HG02970 (cell line): ENCODE measurements around the gene CCDC112.
"Not testable (repeated sequence)": the region's sequence is repeated elsewhere in the genome, so short reads cannot be mapped to it uniquely, and the experiment has no call there.

Experiments used
- ATAC-seq: cut with Tn5 transposase; IDR thresholded peaks from one replicate; pipeline ENCODE4 v1.9.1; 2021; ENCODE audit warnings: mild to moderate bottlenecking, moderate library complexity, moderate number of reproducible peaks; ENCODE audit not compliant: unreplicated experiment, low FRiP score

CCDC112 gene, protein sequence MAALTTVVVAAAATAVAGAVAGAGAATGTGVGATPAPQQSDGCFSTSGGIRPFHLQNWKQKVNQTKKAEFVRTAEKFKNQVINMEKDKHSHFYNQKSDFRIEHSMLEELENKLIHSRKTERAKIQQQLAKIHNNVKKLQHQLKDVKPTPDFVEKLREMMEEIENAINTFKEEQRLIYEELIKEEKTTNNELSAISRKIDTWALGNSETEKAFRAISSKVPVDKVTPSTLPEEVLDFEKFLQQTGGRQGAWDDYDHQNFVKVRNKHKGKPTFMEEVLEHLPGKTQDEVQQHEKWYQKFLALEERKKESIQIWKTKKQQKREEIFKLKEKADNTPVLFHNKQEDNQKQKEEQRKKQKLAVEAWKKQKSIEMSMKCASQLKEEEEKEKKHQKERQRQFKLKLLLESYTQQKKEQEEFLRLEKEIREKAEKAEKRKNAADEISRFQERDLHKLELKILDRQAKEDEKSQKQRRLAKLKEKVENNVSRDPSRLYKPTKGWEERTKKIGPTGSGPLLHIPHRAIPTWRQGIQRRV

DNA sequence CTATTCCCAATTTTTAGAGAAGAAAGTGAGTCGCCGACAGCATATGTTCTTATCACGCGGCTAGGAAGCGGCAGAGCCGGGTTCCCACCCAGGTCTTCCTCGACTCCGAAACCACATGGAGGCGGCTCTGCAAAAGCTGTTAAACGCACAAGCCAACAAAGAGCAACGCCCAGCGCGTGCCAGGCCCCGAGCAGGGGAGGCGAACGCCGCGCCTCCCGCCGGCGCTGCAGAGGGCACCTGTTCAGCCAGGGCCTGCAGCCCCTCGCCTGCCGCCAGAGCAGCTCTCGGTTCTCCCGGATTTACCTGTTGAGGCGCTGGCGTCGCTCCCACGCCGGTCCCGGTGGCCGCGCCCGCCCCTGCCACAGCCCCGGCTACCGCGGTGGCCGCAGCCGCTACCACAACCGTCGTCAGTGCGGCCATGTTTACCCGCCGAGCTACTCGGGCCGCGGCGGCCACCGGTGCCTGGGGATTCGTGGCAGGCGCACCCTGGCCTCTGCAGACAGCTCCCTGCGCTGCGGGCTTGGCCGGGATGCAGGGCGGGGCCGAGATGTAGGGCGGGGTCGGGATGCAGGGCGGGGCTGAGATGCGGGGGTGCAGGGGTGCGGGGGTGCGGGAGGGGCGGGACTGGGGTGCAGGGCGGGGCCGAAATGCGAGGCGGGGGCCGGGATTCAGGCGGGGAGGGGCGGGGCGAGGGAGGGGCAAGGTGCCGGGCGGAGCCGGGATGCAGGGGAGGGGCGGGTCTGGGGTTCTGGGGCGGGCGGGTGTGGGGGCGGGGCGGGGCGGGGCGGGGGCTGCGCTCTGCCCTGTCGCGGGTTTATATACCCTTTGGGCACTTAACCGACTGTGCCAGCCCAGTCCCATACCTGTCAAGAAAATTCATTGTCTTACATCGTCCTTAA is at the start of gene CCDC112:
CCDC112 (minus strand) TSS at position 531 of the 899 bp plus-strand sequence; CDS start at position 420, 111 bp downstream.
- peak; percentile 66 for ATAC-seq

DNA sequence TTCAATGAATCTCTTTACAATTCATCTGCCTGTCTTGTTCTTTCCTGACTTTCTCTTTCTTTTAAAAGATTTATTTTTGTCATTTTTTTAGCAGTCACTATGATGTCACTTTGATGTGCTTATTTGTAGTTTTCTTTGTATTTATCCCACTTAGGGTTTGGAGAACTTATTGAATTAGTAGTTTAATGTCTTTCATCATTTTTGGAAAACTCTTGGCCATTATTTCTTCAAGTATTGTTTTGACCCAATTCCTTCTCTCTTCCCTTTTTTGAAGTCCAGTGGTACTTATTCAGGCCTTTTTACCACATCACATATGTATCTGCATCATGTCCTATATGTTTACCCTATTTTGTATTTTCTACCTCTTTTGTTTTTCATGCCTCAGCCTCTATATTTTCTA is 48.9 kb upstream of the CCDC112 start:
- no peak for ATAC-seq

DNA sequence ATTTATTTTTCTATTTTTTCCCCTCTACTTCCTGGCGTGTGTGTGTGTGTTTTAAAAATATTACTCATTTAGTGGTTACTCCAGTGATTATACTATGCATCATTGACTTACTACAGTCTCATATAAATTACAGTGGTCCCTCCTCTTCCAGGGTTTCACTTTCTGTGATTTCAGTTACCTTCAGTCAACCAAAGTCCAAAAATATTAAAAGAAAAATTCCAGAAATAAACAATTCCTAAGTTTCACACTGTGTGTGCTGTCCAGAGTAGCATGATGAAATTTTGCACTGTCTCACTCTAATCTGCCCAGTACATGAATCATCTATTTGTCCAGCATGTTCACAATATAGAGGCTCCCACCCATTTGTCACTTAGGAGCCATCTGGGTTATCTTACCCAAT is 47.4 kb upstream of the CCDC112 start:
- ATAC-seq: no peak

DNA sequence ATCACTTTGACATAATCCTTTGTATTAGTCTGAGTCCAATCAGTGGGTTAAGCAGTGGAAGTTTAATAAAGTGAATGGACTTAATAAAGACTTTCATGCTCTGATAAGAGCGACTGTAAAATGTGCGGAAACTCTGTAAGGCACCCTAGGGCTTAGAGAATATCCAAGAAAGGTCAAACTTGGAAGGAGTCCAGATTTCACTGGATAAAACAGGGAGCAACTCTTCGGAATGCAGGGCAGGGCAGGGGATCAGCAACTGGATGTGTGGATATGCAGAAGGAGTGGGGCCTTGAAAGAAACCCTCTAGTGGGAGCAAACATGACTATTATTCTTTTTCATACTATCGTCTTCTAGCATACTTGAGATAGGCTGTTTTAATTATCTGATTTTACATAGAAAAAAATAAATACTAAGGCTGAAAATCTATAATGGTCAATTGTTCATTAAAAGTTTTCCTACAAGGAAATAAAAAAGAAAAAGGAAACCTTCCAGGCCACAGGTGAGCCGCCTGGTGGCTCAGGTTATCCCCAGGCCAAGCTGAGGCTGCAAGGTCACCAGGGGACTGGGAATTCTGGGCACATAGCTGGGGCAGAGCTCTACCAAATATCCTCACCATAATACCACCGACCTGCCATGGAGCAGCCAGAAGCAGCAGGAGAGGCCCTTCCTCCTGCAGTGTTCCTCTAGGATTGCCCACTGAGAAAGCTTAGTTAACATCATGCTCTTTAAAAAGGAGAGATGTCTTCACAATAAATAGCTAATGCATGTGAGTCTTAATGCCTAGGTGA is 46.3 kb upstream of the CCDC112 start:
- ATAC-seq: no peak

DNA sequence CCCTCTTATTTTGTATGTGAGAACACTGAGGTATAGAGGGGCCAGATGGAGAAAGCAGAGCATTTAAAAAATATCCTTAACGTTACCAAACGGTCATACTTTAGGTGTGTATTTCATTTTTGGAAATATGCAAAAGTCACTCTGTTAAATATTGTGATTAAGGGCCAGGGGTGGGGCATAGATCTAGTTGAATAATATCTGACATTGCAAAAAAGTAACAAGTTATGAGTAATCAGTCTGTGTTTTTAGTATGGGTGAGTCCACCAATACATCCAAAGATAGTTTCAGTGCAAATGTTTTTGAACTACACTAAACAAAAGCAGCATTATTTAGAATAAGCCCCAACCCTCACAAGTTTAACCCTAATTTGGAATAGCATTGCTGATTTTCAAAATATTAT is 45.3 kb upstream of the CCDC112 start:
- no peak for ATAC-seq

DNA sequence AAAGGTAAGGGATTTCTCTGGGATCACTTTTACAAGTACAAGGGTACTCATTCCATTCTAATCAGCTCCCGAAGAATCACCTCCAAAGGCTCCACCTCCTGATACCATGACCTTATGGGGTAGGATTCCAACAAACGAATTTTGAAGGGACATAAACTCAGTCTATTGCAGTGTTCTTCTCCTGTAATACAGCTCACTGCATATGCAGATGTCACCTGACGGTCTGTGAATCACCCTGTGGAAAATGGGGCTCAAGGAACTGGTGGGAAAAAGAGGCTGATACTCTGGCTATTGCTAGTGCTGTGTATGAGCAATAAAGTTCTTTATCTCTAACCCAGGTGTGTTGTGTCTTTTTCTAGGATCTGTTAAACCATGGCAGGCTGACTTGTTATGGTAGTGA is 42.4 kb upstream of the CCDC112 start:
- ATAC-seq: no peak

DNA sequence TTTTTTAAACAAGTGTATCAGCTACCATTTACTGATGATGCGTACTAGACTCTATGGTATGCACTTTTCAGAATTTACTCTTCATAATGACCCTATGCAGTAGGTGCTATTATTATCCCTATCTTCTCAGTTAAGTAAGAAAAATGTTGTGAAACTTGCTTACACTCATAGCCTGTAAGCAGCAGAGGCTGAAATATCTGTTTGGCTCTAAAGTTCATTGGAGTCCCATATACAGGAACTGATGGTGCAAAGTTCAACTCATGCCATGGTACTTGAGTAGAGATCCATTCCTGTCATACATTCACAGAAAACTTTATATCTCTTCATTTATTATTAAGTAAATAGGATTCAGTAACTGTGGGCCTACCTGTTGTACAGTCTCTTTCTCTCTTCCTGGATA is 41.4 kb upstream of the CCDC112 start:
- no peak for ATAC-seq

DNA sequence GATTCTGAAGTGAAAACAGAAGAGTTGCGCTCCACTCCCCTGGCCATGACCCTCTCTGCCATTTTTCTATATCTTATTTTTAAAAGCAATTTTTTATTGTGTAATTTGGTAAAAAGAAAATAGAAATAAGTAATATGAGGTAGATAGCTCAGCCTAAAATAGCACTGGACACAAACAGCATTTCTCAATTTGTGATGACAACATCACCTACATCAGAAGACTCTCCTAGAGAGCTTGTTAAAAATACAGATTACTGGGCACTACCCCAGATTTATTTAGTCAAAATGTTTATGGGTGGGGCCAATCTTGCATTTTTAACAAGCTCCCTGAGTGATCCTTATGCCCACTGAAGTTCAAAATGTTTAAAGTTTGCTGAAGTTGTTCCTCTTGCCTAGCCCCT is 40.5 kb upstream of the CCDC112 start:
- ATAC-seq: no peak

DNA sequence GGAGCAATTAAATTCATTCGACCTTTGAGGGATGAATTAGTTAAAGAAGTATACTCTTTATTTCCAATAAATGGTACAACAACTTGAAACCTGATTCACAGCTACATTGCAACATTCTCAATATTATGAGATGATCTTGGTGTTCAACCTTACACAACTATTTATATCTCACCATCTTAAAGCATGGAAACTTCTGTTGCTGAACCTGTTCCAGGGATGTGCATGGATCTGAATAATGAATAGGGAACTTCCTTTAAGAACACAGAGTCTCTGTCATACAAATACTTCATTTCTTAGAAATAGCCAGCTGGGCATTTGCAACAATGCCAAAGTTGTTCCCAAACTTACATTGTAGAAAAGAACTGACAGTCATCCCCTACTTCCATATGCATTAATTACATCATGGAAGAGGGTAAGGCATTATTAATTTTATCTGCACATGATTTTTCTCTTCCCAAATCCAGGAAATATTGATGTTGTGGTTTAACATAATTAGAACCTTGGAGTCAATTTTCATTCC is 39.8 kb upstream of the CCDC112 start:
- no peak for ATAC-seq

DNA sequence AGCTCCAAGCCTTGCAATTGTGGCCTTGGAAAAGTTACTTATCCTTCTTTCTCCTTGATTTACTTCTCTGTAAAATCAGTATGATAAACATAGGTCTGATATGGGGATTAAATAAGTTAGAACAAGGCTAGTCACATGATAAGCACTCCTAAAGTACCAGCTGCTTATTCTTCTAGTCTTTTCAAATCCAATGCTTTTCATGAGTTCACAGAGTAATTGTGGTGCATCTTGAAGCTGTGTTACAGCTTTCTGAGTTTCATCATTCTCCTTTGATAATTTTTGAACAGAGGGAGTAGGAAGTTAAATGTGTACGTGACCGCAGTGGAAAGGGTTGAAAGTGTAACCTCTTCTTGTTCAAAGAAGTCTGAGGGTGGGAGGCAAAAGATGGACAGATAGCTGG is 38.8 kb upstream of the CCDC112 start:
- no peak for ATAC-seq

DNA sequence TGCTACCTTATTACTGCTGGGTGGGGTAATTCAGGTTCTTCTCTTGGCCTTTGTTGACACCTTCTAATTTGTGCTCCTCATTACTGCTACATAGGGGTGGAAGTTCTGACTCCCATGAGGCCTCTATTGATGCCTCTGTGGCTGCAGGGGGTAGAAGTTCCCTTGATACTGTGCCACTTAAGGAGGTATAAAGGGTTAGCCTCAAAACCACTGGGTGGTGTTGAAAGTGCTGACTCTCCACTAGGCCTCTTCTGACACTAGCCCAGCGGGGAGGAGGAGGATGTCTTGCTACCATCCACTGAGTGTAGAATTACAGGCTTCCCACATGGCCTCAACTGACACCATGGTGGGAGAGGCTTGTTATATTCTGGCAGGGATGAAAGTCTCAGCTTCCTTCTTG is 36.7 kb upstream of the CCDC112 start:
- ATAC-seq: no peak

DNA sequence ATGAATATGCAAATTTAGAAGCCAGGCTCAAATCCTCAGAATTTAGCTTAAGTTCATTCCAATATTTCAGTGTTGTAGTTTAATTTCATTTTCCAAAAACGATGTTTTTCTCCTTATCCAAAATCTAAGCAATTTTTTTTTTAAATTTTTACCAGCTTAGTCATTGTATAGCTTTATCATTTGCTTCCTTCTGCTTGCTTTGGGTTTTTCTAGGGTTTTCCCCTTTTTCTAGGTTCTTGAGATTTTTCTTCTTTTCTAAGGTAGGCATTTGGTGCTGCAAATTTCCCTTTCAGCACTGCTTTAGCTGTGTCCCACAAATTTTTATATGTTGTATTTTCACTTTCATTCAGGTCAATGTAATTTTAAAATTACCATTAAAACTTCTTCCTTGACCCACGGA is 34.4 kb upstream of the CCDC112 start:
- no peak for ATAC-seq

DNA sequence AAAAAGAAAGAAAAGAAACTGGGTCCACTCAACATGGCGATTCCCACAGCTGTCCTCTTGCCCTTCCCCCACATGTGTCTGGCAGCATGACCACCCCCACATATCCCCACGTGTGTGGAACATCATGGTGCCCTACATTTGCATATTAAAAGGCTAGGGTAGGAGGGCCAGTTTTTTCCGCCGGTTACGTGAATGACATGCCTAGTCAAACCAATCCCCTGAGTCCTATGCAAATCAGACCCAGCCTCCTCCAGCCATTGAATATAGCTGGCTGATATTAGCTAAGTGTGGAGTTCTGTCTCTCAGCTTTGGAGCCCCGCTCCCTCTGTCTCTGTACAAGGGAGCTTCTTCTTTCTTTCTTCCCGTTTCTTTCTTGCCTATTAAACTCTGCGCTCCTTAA is 33.0 kb upstream of the CCDC112 start:
- ATAC-seq: no peak

DNA sequence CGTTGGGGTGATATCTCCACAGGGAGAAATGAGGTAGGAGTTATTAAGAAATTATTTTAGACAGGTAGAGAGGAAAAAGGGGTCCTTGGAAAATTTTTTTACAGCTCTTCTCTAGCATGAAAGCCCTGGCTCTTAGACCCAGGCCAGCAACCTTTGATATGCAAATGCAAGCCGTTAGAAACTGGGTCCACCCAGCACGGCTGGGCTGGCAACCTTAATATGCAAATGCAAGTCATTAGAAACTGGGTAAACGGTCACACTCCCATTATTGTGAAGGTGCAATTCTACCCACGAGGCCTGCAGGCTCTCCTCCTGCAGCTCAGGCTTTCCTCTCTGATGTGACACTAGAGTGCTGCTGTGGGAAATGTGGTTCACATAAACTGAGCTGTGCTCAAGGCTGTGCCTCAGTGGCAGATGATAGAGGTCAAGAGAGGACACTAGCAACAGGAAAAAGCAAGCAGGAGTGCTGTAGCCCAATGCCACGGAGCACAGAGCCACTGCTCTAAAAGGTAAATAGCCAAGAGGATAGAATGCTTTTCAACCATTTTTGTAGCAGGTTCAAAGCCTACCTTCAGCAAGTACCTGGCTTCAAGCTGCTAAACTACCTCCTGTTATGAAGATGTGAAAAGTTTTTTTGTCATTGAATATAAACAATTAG is 32.3 kb upstream of the CCDC112 start:
- not testable (repeated sequence) for ATAC-seq

DNA sequence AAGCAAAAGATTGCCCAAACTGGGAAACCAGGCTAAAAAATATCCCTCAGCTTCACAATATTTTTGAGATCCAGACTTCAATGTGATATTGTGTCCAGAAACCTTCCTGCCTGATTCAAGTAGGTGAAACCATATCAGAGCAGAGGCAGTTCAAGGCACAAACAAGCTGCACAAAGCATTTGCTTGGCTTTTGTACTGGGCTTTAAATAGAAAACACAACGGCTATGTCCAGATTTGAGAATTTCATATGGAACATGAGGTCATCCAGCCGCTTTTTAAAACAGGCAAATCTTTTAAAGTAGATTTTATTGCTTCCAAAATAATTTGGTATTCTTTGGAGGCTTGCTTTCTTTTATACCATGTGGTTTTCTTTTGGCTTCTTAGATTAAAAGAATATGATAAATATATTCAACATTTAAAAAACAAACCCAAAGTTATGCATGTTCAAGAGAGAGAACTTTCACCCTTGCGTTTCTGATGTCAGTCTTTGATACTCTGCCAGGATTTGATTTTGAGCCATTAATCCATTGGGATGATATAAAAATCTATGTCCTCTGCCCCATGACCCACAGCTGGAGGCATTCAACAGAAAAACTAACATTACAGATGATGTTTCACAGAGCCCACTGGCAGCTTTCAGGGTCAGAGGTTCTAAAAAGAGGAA is 29.0 kb upstream of the CCDC112 start:
- no peak for ATAC-seq

DNA sequence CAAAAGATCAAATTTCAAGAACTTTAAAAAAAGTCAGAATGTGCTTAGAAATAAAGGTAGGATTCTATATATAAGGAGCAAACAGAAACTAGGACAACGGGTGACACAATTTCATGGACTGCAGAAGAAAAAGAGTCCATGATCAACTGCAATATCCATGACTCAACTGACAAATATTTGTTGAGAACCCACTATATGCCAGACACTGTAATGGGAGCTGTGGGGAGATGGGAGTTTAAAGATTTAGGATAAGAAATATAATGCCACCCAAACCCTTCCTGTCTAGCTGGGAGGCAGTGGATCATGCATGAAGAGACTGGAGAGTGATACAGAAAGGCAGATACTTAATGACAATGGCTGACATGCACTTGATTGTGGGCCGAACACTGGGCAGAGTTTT is 27.6 kb upstream of the CCDC112 start:
- no peak for ATAC-seq

DNA sequence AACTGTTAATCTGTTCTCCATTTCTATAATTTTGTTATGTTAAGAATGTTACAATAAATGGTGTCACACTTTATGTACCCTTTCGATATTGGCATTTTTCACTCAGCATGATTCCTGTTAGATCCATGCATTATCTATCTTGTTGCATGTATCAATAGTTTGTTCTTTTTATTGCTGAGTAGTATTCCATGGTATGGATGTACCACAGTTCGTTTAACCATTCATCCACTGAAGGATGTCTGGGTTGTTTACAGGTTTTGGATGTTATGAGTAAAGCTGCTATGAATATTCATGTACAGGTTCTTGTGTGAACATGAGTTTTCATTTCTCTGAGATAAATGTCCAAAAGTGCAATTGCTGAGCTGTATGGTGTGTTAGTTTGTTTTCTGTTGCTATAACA is 26.3 kb upstream of the CCDC112 start:
- no peak for ATAC-seq

DNA sequence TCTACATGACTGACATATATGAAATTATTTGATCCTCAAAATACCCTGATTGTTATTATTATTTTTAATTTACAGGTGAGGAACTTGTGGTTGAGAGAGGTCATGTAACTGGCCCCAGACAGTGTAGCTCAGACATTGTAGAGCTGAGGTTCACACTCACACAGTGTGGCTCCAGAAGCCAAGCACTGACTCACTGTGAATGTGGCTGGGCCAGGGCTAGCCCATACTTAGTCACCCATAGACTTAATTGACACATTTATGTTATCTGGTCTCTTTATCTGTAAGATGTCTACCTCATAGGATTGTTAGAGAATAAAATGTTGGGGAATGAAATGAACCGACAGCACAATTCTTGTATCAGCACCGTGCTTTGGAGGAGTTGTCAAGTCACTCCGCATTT is 24.9 kb upstream of the CCDC112 start:
- no peak for ATAC-seq

DNA sequence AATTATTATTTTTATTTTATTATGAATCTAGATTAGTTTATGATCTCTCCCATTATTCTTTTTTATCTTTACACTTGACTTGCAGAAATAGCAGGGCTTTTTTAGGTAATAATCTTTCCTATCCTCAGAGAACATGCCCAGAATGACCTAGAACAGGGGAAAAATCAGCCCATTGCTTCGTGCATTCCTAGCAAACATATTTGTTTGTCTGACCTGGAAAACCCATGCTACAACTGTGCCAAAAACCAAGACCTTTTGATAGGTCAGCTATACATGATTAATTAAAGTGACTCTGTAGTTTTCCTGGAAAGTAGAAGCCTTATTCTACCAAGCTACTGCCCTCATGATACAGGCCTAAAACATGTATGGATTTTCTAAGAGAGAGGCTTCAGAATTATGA is 24.1 kb upstream of the CCDC112 start:
- ATAC-seq: no peak
